GM03348 (cell line): ENCODE results near the gene STARD13.
"Not testable (repeated sequence)": the region's sequence is repeated elsewhere in the genome, so short reads cannot be mapped to it uniquely, and the experiment has no call there.

Source experiments
- DNase-seq: peaks from one replicate; pipeline ENCODE4 v3.0.0; 2012; ENCODE audit warnings: low spot score

Gene STARD13

GRCh38 chr13:33252135-33252534 lies 33.4 kb downstream of the STARD13 start:
- no peak for DNase-seq

- DNase-seq, result peak; percentile 83
Observed at GRCh38 chr13:33251131-33251661, 34.4 kb downstream of the STARD13 start.

- no peak for DNase-seq
Observed at GRCh38 chr13:33250609-33251008, 34.9 kb downstream of the STARD13 start.

GRCh38 chr13:33249894-33250293 lies 35.7 kb downstream of the STARD13 start:
- DNase-seq, result no peak

GRCh38 chr13:33249066-33249465 lies 36.5 kb downstream of the STARD13 start:
- no peak for DNase-seq

- DNase-seq, result no peak
Observed at GRCh38 chr13:33245505-33246158, 39.9 kb downstream of the STARD13 start.

GRCh38 chr13:33244907-33245287 lies 40.7 kb downstream of the STARD13 start:
- no peak for DNase-seq

- no peak for DNase-seq
Observed at GRCh38 chr13:33244210-33244906, 41.2 kb downstream of the STARD13 start.

- no peak for DNase-seq
Observed at GRCh38 chr13:33242984-33243617, 42.5 kb downstream of the STARD13 start.

GRCh38 chr13:33242372-33242771 lies 43.2 kb downstream of the STARD13 start:
- not testable (repeated sequence) for DNase-seq

- peak; percentile 69 for DNase-seq
Observed at GRCh38 chr13:33236021-33236420, 49.5 kb downstream of the STARD13 start.

GRCh38 chr13:33235564-33235963 lies 50.0 kb downstream of the STARD13 start:
- no peak for DNase-seq

GRCh38 chr13:33235078-33235477 lies 50.5 kb downstream of the STARD13 start:
- peak; percentile 70 for DNase-seq

- DNase-seq, result no peak
Observed at GRCh38 chr13:33233547-33233946, 52.0 kb downstream of the STARD13 start.

- no peak for DNase-seq
Observed at GRCh38 chr13:33232883-33233282, 52.7 kb downstream of the STARD13 start.

GRCh38 chr13:33231339-33231738 lies 54.2 kb downstream of the STARD13 start:
- no peak for DNase-seq

- DNase-seq, result peak; percentile 39
Observed at GRCh38 chr13:33230178-33230881, 55.2 kb downstream of the STARD13 start.

- DNase-seq, result peak; percentile 39
Observed at GRCh38 chr13:33229446-33230177, 55.9 kb downstream of the STARD13 start.

- peak; percentile 45 for DNase-seq
Observed at GRCh38 chr13:33228648-33229445, 56.7 kb downstream of the STARD13 start.

GRCh38 chr13:33227927-33228647 lies 57.5 kb downstream of the STARD13 start:
- no peak for DNase-seq
